DMS 273 (cell line): Measurements from ENCODE around the gene PRR33.
A peak's percentile ranks its signal among the peaks of the same experiment; 100 is the strongest.
"Not testable (repeated sequence)": the region's sequence is repeated elsewhere in the genome, so short reads cannot be mapped to it uniquely, and the experiment has no call there.

Experiments used
- DNase-seq: peaks from one replicate; lab custom pipeline; 2025; ENCODE audit not compliant: unreplicated experiment; lab: John Stamatoyannopoulos, UW

The PRR33 gene

DNA sequence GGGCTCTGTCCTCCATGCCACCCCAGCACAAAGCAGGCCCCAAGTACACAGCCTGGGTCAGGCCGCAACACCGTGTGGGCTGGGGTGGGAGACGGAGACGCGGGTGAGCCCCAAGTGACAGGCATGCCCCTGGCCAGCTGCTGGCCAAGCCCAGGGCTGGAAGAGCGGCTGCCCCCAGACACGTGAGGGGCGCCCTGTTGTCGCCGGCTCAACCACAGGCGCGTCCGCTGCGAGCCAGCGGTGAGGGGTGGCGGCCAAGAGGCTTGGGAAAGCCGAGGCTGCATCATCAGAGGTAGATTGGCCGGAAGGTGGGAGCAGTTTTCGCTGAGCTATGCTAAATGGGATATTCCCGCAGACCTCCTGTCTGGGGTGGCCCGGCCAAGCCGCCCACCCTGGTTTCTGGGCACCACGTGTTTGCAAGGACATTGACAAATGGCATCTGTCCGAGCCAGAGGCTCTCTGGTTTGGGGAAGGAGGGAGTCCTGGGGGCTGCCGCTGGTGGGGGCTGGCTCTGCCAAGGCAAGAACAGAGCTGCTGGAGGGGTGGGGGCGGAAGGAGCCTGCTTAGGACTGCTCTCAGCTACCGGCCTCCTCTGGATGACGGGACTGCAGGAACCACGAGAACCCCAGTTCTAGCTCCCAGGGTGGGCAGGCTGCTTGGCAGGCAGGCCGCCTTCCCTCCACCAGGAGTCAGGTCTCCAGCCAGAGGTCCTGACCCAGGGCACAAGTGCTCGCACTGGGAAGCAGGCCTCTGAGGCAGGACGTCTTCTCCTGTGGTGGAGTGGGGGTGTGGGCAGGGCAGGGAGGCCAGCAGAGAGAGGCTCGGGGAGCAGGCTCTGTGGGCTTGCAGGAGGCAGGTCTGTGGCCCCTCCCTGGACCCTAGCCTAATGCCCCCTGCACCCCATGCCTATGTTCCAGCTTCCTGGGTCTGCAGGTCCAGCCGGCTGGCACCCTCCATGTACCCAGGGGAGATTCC, 552 bp downstream of the PRR33 start:
- no peak for DNase-seq

DNA sequence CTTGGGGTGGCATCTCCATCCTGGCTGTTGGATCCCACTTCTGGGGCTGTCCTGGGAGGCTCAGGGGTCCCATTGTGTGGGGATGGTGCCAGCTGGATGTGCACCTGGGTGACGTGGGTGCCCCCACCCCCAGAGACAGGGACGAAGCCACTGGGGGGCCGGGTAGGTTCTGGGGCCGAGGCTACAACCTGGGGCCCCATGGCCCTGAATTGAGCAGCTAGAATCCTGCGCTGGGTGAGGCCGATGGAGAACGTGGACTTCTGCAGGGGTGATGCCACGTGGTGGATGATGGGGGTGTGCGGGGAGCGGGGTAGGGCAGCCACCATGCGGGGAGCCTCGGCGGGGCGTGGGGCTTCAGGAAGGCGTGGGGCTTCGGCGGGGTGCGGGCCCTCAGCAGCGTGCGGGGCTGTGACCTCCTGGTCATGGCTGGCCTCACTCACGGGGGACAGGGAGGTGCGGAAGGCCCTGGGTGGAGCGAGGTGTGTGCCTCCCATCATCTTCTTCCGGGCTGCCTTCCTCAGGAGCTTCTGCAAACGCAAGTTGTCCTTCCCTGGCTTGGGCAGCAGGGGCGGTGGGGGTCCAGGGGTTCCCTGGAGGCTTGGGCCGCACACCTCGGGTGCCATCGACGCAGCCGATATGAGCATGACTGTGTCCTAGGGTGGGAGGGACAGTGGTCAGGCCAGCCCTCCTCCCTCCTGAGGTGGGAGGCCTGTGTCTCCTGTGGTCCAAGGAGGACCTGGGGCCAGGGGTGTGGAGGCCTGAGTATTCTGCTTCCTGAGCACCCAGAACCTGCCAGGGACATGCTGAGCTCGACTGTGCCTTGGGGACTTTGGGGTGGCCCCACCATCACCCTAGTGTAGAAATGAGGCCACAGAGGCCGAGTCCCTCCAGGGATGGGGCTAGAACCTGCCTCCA, 1.5 kb downstream of the PRR33 start:
- DNase-seq: no peak

DNA sequence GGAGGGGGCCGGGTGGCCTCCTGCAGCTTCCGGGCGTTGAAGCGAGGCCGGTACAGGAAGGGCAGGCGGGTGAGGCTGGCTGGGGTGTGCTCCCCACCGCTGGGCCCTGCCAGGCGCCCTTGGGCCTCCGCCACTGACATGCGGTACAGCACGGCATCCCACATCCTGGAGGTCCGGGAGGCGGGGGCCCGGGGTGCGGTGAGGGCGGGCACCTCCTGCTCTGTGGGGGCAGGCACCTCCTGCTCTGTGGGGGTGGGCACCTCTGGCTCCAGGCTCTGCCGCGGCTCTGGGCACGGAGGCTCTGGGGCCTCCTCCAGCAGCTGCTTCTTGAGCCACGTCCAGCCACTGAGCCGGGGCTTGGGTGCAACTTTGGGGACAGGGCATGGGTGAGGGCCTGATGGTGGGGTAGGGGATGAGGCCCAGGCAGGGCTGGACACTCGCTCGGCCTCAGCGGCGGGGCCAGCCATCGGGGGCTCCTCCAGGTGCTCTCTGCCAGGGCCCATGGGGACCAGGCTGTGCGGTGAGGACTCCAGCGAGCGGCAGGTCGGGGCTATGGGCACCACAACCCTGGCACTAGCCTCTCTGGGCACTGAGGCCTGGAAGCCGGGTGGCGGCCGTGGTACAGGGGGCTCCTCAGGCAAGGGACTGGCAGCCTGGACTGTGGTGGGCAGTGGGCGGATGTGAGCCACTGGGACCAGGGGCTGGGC, 2.3 kb downstream of the PRR33 start:
- no peak for DNase-seq

DNA sequence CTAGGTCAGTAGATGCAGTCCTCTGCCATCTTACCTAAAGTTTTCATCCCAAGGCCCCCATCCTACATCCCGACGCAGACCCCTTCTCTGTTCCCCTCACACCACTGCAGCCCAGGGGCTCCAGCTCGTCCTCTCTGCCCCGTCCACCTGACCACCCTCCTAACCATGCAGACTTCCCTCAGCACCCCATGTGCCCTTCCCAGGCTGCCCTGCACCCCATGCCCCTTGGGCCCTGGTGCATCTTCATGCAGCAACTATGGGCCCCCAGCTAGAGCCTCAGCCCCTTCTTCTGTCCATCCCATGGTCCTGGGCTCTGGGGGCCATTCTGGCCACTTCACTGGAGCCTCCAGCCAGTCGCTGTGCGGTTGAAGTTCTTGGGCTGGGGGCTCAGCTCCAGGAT, 2.9 kb downstream of the PRR33 start:
- no peak for DNase-seq

DNA sequence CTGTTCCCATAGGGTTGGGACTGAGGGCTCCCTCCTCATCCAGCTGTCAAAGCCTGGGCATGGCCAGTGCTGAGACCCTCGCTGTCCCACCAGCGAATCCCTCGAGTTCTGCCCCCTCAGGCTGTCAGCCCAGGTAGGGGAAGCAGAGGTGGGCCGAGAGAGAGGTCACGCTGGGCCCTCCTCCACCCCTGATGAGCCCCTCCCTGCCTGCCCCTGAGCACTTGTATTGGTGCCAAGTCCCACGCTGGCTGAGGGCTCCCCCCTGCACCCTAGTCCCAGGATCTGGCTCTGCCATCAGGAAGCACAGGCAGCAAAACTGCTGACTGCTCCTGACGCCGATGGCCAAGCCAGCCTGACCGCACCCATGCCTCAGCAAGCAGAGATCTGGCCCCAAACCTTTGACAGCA, 3.3 kb downstream of the PRR33 start:
- no peak for DNase-seq

DNA sequence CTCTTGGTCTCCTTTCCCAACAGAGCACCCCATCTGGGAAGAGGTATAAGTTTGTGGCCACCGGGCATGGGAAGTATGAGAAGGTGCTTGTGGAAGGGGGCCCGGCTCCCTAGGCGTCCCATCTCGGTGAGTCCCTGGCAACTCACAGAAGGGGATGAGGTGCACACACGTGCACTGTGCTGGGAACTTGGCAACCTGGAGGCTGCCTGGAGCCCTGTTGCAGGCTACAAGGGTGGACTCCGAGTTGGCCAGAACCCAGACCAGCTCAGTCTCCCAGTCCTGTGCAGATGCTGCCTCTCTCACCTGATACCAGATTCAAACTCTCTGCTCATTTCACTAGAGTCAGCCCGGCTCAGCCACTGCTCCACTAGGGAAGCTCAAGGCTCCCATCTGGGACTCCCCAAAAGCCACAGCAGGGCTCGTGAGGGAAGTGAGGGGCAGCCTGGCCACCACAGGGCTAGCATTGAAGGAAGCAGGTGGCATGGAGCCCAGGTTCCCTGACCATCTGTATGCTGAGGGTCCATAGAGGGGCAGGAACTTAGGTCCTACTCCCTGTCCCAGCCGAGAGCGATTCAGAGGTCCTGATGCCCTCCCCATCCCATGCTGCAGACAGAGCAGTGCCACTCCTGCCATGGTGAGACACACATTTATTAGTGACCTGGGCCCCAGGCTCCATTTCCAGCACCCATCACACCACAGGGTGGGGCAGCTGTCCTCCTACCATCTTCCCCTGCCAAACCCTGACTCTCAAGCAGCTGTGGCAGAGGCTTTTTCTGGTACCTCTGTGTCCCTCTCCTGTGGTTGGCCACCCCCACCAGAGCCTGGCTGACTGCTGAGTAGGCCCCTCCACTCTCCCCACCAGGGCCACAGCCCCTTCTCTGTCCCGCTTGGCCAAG, 4.0 kb downstream of the PRR33 start:
- no peak for DNase-seq

DNA sequence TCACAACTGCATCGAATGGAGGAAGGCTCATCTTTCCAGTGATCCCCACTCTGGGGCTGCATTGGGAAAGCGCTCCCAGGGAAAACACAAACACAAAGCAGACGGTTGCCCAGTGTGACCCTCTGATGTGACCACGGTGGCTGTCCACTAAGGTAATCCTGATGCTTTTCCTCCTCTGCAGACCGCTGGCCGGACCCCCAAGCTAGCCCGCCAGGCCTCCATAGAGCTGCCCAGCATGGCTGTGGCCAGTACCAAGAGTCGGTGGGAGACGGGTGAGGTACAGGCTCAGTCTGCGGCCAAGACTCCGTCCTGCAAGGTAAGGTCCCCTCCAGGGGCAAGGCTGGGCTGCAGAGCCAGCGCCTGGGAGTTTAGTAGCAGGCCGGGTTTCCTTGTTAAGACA, 5.1 kb downstream of the PRR33 start:
- not testable (repeated sequence) for DNase-seq

DNA sequence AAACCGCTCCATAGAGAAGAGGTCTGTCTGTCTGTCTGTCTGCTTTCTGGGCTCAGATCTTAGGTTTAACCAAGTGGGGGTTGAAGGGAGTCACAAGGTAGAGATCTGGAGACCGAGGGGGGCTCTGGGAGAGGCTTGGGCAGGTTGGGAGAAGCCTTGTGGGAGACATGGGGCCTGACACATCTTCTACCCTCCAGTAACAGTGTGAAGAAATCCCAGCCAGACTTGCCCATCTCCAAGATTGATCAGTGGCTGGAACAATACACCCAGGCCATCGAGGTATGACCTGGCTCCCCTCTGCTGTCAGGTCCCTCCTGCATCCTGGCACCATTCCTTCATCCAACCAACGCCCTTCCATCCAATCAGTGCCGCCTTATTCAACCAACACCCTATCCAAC, 7.4 kb downstream of the PRR33 start:
- DNase-seq: no peak

DNA sequence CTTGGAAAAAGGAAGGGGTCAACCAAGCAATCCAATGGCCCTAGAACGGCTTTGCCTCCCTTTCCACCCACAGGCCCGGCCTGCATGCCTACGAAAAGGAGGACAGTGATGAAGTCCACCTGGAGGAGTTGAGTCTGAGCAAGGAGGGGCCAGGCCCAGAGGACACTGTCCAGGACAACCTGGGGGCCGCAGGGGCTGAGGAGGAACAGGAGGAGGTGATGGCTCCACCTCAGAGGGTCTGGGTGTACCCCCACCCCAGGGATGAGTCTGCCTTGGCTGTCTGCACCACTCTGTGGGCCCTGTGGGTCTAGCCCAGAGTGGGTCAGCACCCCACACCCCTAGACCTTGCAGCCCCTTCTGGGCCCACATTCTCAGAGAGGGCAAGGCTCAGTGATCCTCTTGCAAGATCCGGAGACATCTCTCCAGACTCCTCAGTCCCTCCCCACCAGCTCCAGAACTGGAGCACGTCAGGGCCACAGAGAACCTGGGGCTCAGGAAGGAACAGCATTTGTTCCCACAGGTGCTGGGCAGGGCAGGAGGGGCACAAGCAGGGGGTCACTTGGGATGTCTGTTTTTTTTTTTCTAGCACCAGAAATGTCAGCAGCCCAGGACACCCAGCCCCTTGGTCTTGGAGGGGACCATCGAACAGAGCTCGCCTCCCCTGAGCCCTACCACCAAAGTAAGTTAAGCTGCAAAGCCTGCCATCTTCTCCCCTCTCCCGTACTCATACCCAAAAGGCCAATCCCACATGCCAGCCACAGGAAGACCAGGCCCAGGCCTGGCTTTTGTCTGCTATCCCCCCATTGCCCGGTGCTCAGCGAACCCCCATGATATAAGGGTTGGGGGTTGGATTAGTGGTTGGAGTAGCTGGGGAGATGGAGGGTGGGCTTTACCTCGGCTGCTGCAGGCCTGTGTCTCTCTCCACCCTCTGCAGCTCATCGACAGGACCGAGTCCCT, 8.1 kb downstream of the PRR33 start:
- no peak for DNase-seq

DNA sequence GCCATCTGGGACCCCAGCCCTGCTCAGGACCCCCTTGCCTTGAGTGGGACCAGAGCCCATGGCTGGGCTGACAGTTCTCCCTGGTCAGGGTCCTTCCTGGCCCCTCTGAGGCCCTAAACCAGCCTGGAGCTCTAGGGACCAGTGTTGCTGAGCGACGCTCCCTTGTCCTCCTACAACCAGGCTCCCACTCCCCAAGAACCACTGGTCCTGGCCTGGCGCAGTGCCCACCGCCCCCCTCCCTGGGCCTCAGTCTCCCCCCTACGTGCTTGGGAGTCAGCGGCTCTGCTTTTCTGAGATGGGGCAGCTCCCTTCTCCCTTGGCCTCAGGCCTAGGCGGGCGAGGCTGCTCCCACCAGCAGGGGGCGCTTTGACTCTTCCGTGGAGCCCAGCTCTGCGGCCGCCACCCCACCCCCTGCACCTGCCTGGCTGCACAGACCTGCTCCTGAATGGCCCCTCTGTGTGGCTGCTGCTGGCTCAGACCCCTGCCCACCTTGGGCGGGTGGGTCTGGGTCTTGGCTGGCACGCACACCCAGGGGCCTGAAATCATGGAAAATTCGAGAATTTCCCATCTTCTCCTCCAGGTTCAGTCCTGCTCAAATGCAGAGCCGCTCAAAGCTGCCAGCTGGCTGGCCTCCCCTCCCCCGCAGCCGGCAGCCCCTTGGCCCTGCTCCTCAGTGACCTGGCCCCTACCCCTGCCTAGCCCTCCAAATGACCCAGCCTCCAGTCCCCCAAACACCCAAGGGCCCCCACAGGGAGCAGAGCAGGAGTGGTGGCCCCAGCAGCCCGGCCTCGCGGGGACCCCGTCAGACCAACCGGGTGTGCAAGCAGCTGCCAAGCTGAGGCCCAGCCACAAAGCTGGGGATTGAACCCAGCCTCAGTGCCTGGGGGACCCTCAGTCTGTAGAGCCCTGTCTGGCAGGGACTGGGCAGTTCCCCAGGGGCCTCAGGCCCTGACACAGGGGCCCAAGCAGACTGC, 9.1 kb downstream of the PRR33 start:
- peak; percentile 81 for DNase-seq

DNA sequence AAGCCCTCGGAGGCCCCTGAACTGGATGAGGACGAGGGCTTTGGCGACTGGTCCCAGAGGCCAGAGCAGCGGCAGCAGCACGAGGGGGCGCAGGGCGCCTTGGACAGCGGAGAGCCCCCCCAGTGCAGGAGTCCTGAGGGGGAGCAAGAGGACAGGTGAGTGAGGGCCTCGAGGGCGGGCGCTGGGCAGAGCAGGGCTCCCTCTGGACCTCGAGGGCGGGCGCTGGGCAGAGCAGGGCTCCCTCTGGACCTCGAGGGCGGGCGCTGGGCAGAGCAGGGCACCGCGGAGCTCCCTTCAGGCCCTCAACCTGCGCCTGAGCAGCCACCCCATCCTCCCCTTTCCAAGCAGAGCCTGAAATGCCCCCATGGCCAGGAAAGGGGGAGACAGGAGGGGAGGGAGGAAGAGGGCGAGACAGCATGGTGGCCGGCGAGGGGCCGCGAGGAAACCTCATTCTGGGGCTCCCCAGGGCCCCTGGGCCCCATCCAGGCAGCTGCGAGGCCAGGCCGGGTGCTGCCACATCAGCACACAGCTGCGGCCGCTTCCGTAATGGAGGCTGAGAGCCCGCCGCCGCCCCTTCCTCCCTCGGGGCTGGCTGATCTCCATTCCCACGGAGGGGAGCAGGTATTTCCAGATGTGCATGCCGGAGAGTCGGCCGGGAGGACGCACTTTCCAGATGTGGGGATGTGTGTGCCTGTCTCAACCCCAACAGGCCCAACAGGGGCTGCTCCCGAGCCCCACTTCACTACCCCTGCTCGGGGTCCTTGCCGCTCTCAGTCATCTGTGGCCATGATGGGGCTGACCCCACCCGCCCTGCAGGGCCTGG, 10.0 kb downstream of the PRR33 start:
- no peak for DNase-seq

DNA sequence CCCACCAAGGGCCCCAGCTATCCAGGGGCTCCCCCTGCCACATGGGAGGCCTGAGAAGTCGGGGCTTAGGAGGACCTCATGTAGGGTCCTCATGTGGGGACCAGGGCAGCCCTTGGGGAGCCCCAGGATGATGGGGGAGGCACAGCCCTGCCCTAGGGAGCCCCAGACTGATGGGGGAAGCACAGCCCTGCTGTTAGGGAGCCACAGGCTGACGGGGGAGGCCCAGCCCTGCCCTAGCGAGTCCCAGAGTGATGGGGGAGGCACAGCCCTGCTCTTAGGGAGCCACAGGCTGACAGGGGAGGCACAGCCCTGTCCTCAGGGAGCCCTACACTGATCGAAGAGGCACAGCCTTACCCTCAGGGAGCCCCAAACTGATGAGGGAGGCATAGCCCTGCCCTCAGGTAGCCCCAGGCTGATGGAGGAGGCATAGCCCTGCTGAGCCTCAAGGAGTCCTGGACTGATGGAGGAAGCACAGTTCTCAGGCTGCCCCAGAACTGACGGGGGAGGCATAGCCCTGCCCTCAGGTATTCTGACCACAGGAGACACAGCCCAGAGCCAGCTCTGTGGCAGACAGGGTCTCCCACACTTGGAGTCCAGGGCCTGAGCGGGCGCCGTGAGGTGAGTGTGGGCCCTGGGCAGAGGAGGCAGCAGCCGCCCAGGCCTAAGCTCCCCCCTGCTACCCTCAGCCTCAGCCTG, 10.8 kb downstream of the PRR33 start:
- DNase-seq: no peak

DNA sequence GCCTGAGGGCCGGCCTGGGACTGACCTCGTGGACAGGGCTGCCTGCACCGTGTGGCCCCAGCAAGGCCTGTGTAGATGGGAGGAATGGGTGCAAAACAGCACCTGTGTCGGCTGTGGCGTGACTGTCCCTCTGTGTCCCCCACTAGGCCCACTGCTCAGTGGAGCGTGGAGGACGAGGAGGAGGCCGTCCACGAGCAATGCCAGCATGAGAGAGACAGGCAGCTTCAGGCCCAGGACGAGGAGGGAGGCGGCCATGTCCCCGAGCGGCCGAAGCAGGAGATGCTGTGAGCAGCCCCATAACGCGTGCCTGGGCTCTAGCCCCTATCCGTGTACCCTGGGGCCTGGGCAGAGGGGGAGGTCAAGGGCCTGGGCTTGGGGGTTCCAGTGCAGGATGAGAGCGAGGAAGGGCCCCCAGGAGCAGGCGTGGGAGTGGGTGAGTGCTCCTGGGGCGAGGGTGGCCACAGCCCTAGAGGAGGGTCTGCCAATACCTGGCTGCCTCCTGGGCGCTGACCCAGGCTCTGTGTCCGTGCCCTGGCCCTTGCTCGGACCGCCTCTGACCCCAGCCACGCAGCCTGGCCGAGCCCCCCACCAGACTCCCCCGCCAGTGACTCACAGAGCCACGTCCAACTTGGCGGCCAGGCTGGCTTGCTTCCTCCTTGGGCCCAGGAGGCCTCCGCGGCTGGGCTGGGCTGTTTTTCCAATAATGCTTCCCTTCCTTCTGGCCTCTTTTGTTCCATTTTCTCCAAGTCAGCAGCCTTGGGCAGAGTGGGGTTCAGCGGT, 11.6 kb downstream of the PRR33 start:
- DNase-seq: no peak

DNA sequence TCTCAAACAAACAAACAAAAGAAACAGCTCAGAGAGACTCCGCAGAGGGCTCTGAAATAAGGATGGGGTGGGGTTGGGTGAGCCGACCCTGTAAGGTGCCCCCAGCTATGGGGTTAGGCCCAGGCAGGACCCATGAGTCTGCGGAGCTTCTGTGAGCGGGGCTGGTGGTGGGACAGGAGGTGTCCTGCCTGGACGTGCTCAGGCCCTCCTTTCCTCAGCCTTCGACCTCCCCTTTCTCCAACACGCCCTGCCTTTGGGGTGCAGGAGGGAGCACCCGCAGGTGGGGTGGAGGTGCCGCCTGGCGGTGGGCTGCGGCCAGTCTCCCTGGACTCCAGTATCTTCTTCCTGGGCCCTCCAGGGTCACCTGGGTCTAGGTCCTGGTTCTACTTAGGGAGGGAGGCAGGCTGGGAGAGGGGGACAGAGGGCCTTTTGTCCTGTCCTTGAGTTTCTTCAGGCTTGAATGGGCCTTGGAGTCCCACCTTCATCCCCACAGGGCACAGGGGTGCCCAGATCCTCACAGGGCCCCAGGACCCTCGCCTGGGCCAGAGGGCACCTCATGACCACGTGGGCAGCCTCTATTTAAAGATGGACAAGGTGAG, 12.3 kb downstream of the PRR33 start:
- DNase-seq: no peak
